Measurements from ENCODE around the gene IDH3B.

DNA sequence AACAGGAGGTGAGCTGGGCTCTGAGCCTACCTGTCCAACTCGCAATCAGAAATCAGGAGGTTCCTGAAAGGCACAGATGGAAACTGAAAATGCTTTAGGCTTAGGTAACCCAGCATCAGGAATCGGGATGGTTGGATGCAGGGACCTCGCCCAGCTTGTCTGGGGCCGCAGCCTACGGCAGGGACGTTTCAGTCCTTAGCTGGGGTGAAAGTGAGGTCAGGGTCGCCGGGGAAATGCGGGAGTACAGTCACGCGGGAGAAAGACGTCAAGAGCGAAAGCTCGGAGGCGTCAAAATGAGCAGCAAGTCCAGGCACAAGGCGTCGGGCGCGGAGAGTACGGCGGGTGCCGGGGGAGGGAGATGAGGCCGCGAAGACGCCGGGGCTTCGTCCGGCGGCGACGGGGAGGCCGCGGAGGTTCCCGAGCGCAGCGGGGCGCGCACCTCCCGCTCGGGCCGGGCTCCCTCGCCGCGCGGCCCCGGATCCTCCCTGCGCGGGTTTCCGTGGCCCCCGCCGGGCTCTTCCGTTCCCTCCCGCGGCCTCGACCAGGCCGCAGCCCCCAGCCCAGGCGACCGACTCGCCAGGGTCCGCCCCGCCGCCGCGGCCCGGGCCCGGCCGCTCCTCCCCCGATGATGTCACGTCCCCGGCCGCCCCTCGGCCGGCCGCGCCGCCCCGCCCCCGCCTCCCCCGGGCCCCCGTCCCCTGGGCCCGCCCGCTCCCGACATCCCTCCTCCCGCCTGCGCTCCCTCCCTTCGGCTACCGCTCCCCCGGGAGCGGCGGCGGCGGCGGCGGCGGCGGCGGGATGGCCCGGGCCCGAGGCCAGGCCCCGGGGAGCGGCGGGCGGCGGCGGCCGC, 28.2 kb upstream of the IDH3B start, which contains the start of gene EBF4:
- TF ChIP-seq MAX (IDR thresholded peaks at IDR 0.05; ENCODE audit: low read depth, low read length) (peak; percentile 71), POLR2A (IDR thresholded peaks at IDR 0.05; ENCODE audit: extremely low read depth, insufficient read length) (peak; percentile 29)
- TF ChIP-seq, protein P1, sequence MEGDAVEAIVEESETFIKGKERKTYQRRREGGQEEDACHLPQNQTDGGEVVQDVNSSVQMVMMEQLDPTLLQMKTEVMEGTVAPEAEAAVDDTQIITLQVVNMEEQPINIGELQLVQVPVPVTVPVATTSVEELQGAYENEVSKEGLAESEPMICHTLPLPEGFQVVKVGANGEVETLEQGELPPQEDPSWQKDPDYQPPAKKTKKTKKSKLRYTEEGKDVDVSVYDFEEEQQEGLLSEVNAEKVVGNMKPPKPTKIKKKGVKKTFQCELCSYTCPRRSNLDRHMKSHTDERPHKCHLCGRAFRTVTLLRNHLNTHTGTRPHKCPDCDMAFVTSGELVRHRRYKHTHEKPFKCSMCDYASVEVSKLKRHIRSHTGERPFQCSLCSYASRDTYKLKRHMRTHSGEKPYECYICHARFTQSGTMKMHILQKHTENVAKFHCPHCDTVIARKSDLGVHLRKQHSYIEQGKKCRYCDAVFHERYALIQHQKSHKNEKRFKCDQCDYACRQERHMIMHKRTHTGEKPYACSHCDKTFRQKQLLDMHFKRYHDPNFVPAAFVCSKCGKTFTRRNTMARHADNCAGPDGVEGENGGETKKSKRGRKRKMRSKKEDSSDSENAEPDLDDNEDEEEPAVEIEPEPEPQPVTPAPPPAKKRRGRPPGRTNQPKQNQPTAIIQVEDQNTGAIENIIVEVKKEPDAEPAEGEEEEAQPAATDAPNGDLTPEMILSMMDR (IDR thresholded peaks at IDR 0.05; ENCODE audit: low read depth, low read length) = no peak
